HCT116 (cell line): ENCODE data around the gene AUTS2. TPM values are rescaled to one million over a fixed set of nuclear protein-coding genes. Genes with fewer than 3 reads are reported as not detected.

Experiments used
- ATAC-seq: fragments of 200-7000 bp; cut with Tn5 transposase; 2 replicates; pipeline ENCODE4 v1.9.1; 2020; ENCODE audit warnings: mild to moderate bottlenecking, moderate library complexity
- BruUV-seq: library from RNA; stranded (reverse); fragments of 400-500 nt; replicated peaks from 2 replicates; lab custom pipeline; 2021; lab: Mats Ljungman, UMichigan
- CTCF ChIA-PET: fragments of 300-600 bp; sonication (Branson Sonifier 250); formaldehyde crosslinking; loops from one replicate; lab custom pipeline; 2021; ENCODE audit warnings: antibody characterized with exemption; lab: Charles Lee
- POLR2A ChIA-PET: fragments of 300-600, 350-600 bp; sonication (Branson Sonifier 250); formaldehyde crosslinking; loops from one replicate; lab custom pipeline; 2021; ENCODE audit warnings: antibody characterized with exemption; lab: Charles Lee
- RAD21 ChIA-PET, 2 experiments: fragments of 300-600 bp; sonication (Branson Sonifier 250); formaldehyde crosslinking; loops; one replicate each; lab custom pipeline; 2023; ENCODE audit warnings: low total read pairs in 2 of 2; ENCODE audit not compliant: uncharacterized antibody in 2 of 2, unreplicated experiment in 2 of 2, low non-redundant PET in 1 of 2; lab: Charles Lee
- DNase-seq: peaks from one replicate; pipeline ENCODE4 v3.0.0-alpha.2; 2010; ENCODE audit warnings: low read depth, low spot score
- H2AFZ ChIP-seq: fragments of 200-600 bp; shearing (Covaris generic), sonication (generic); 2 replicates; pipeline ENCODE4 v1.6.1; 2017; ENCODE audit warnings: low read depth, mixed run types, mixed read lengths, antibody characterized with exemption, low read length; ENCODE audit not compliant: poor library complexity, severe bottlenecking
- H3K27ac ChIP-seq: 2 replicates; pipeline ENCODE4 v1.5.1; 2012; ENCODE audit warnings: low read depth, low read length
- H3K27me3 ChIP-seq: fragments of 200-600 bp; sonication (generic); 2 replicates; pipeline ENCODE4 v1.6.1; 2016; ENCODE audit warnings: mixed run types, low read length, mixed read lengths; ENCODE audit not compliant: insufficient read depth
- H3K36me3 ChIP-seq, 2 experiments: fragments of 200-500 bp in 1 of 2; fragments of 200-600 bp in 1 of 2; sonication (Bioruptor generic) in 1 of 2; sonication (generic) in 1 of 2; 2 replicates each; pipeline versions ENCODE4 v1.5.1 to v1.6.1; 2014 to 2016; ENCODE audit warnings: low read length in 2 of 2, inconsistent platforms in 1 of 2, mixed read lengths in 1 of 2, mixed run types in 1 of 2; ENCODE audit not compliant: insufficient read depth in 2 of 2, control insufficient read depth in 1 of 2
- H3K4me1 ChIP-seq, 2 experiments: fragments of 200-600 bp in 1 of 2; sonication (generic) in 1 of 2; 2 replicates each; pipeline versions ENCODE4 v1.5.1 to v1.6.1; 2012 to 2017; ENCODE audit warnings: low read length in 2 of 2, inconsistent platforms in 1 of 2, mild to moderate bottlenecking in 1 of 2, mixed read lengths in 1 of 2, mixed run types in 1 of 2, moderate library complexity in 1 of 2; ENCODE audit not compliant: insufficient read depth in 2 of 2, control insufficient read depth in 1 of 2
- H3K4me2 ChIP-seq: fragments of 200-600 bp; sonication (generic); 2 replicates; pipeline ENCODE4 v1.6.1; 2017; ENCODE audit warnings: mixed run types, low read length, mixed read lengths
- H3K4me3 ChIP-seq, 2 experiments: fragments of 200-600 bp in 1 of 2; sonication (generic) in 1 of 2; replicated peaks in 1 of 2; 2 replicates each; pipeline ENCODE4 v1.5.1; 2011 to 2016; ENCODE audit warnings: low read length in 2 of 2, control low read depth in 1 of 2, low read depth in 1 of 2, mild to moderate bottlenecking in 1 of 2, mixed read lengths in 1 of 2, mixed run types in 1 of 2
- H3K79me2 ChIP-seq: fragments of 200-600 bp; sonication (generic); 2 replicates; pipeline ENCODE4 v1.6.1; 2017; ENCODE audit warnings: mild to moderate bottlenecking, mixed run types, low read length, moderate library complexity, mixed read lengths; ENCODE audit not compliant: insufficient read depth
- H3K9ac ChIP-seq: fragments of 200-600 bp; sonication (generic); 2 replicates; pipeline ENCODE4 v1.6.1; 2016; ENCODE audit warnings: low read length, mixed read lengths
- H3K9me2 ChIP-seq: fragments of 200-600 bp; sonication (generic), shearing (Covaris generic); 2 replicates; pipeline ENCODE4 v1.6.1; 2017; ENCODE audit warnings: mixed run types, mild to moderate bottlenecking, moderate library complexity; ENCODE audit not compliant: insufficient read depth
- H3K9me3 ChIP-seq, 2 experiments: fragments of 200-500 bp in 1 of 2; fragments of 200-600 bp in 1 of 2; sonication (Bioruptor generic) in 1 of 2; sonication (generic) in 1 of 2; 2 replicates each; pipeline ENCODE4 v1.6.1; 2014 to 2017; ENCODE audit warnings: low read length in 2 of 2, mixed read lengths in 2 of 2, inconsistent platforms in 1 of 2, low read depth in 1 of 2, mild to moderate bottlenecking in 1 of 2, mixed run types in 1 of 2, moderate library complexity in 1 of 2; ENCODE audit not compliant: control insufficient read depth in 1 of 2, insufficient read depth in 1 of 2
- H4K20me1 ChIP-seq: fragments of 200-600 bp; sonication (generic), shearing (Covaris generic); 2 replicates; pipeline ENCODE4 v1.6.1; 2017; ENCODE audit warnings: mixed run types, mild to moderate bottlenecking, moderate library complexity; ENCODE audit not compliant: insufficient read depth
- CBX3 ChIP-seq: IDR thresholded peaks from 2 replicates; pipeline ENCODE4 v1.6.1; 2012; ENCODE audit warnings: low read depth
- CEBPB ChIP-seq: IDR thresholded peaks from 2 replicates; pipeline ENCODE4 v1.6.1; 2012; ENCODE audit warnings: low read depth
- CTCF ChIP-seq, 3 experiments: fragments of 200-600 bp in 1 of 3; sonication (generic) in 1 of 3; IDR thresholded peaks in 2 of 3; conservative IDR thresholded peaks in 1 of 3; 2 replicates each; pipeline ENCODE4 v1.5.1; 2012 to 2017; ENCODE audit warnings: low read depth in 2 of 3, low read length in 2 of 3, antibody characterized with exemption in 1 of 3, borderline replicate concordance in 1 of 3, control low read depth in 1 of 3, mild to moderate bottlenecking in 1 of 3, mixed read lengths in 1 of 3, mixed run types in 1 of 3, moderate library complexity in 1 of 3; ENCODE audit not compliant: insufficient read depth in 1 of 3
- EGR1 ChIP-seq: IDR thresholded peaks from 2 replicates; pipeline ENCODE4 v1.6.1; 2012; ENCODE audit warnings: low read depth
- ELF1 ChIP-seq: IDR thresholded peaks from 2 replicates; pipeline ENCODE4 v1.6.1; 2012; ENCODE audit warnings: low read depth, borderline replicate concordance
- EZH2 ChIP-seq: fragments of 200-600 bp; sonication (generic); IDR thresholded peaks from 2 replicates; pipeline ENCODE4 v1.6.1; 2017; ENCODE audit warnings: antibody characterized with exemption, mixed run types
- EZH2phosphoT487 ChIP-seq: fragments of 200-600 bp; IDR thresholded peaks from 2 replicates; pipeline ENCODE4 v1.6.1; 2018; ENCODE audit warnings: antibody characterized with exemption, borderline replicate concordance
- FOSL1 ChIP-seq: IDR thresholded peaks from 2 replicates; pipeline ENCODE4 v1.6.1; 2012; ENCODE audit warnings: low read depth
- JUND ChIP-seq: IDR thresholded peaks from 2 replicates; pipeline ENCODE4 v1.6.1; 2012
- MAX ChIP-seq: IDR thresholded peaks from 2 replicates; pipeline ENCODE4 v1.6.1; 2012
- POLR2A ChIP-seq: IDR thresholded peaks from 2 replicates; pipeline ENCODE4 v1.7.0; 2011; ENCODE audit warnings: borderline replicate concordance; ENCODE audit not compliant: insufficient read depth, insufficient read length; ENCODE audit errors: extremely low read depth
- POLR2AphosphoS5 ChIP-seq: IDR thresholded peaks from 2 replicates; pipeline ENCODE4 v1.6.1; 2011; ENCODE audit warnings: mild to moderate bottlenecking, low read depth, low read length, moderate library complexity
- RAD21 ChIP-seq: IDR thresholded peaks from 2 replicates; pipeline ENCODE4 v1.6.1; 2012; ENCODE audit warnings: low read depth, mild to moderate bottlenecking
- REST ChIP-seq: IDR thresholded peaks from 2 replicates; pipeline ENCODE4 v1.6.1; 2012; ENCODE audit warnings: low read depth
- SIN3A ChIP-seq: IDR thresholded peaks from 2 replicates; pipeline ENCODE4 v1.6.1; 2012; ENCODE audit warnings: low read depth
- SP1 ChIP-seq: IDR thresholded peaks from 2 replicates; pipeline ENCODE4 v1.6.1; 2012; ENCODE audit warnings: low read depth
- SRF ChIP-seq: IDR thresholded peaks from 2 replicates; pipeline ENCODE4 v1.6.1; 2012; ENCODE audit warnings: low read depth
- YY1 ChIP-seq: IDR thresholded peaks from 2 replicates; pipeline ENCODE4 v1.6.1; 2011; ENCODE audit warnings: low read length, low read depth, moderate library complexity, mild to moderate bottlenecking; ENCODE audit not compliant: insufficient replicate concordance; ENCODE audit errors: extremely low read depth
- ZBTB33 ChIP-seq: IDR thresholded peaks from 2 replicates; pipeline ENCODE4 v1.6.1; 2011; ENCODE audit warnings: mild to moderate bottlenecking, low read length, moderate library complexity; ENCODE audit not compliant: insufficient replicate concordance; ENCODE audit errors: extremely low read depth
- ZNF274 ChIP-seq: fragments of 200-500 bp; sonication (Bioruptor generic); IDR thresholded peaks from 2 replicates; pipeline ENCODE4 v1.6.1; 2014; ENCODE audit warnings: mild to moderate bottlenecking, low read depth, low read length, inconsistent platforms
- intact Hi-C: fragments of 100-400 bp; cut with micrococcal nuclease; formaldehyde crosslinking; loops from 2 replicates; pipeline ENCODE4 v1.10.0; 2022
- total RNA-seq: library from RNA; stranded (reverse); gene quantifications from one replicate; pipeline ENCODE4 v1.2.1, GENCODE V29; 2021; ENCODE audit not compliant: unreplicated experiment

AUTS2 gene
- total RNA-seq, 1 experiment from 2014 or later = 0.93 TPM

- Histone ChIP-seq H3K79me2 (no peaks in the 10 kb centered on the region), H3K9me3 (peaks cover 0 to 17% of the 10 kb centered on the region in 2 experiments; a peak in 2 of 4 replicates), H3K36me3 (no peaks in the 10 kb centered on the region), H3K4me3 (no peak overlapping the region), H3K27me3 (no peaks in the 10 kb centered on the region), H3K4me1 (no peaks in the 10 kb centered on the region), H3K9ac (no peak overlapping the region), H4K20me1 (no peaks in the 10 kb centered on the region), H3K4me2 (no peak overlapping the region), H3K27ac (no peak overlapping the region)
- BruUV-seq = no TSS peak
- POLR2A ChIA-PET = no interaction called here
- no peak for ATAC-seq
- RAD21 ChIA-PET = no interaction called here
- CTCF ChIA-PET = no interaction called here
- TF ChIP-seq RAD21 (no peak), ZNF274 (no peak), EZH2 (no peak), REST (no peak), ELF1 (no peak), YY1 (no peak), POLR2A (no peak), SP1 (no peak), EZH2phosphoT487 (no peak), ZBTB33 (no peak), CEBPB (no peak), FOSL1 (no peak), JUND (no peak), CBX3 (no peak), EGR1 (no peak), SIN3A (no peak), CTCF (IDR thresholded peaks at IDR 0.05 in 2 of 3, conservative IDR thresholded peaks at IDR 0.05 in 1 of 3; ENCODE audit: borderline replicate concordance in 1 of 3, insufficient read depth in 1 of 3, low read depth in 2 of 3, low read length in 2 of 3) (no peak), MAX (no peak), SRF (no peak), POLR2AphosphoS5 (no peak)
- TF ChIP-seq, all 23 proteins: peak for 0
- no peak for DNase-seq
- Histone ChIP-seq H3K9me2 (no peaks in the 10 kb centered on the region), H2AFZ (no peak overlapping the region)
- intact Hi-C loops = no loop called here
Measured at GRCh38 chr7:70704831-70705346, 1106.6 kb downstream of the AUTS2 start.
